IPS-18c (cell line): Measurements from ENCODE around the gene MKI67.
"Not testable (repeated sequence)": the region's sequence is repeated elsewhere in the genome, so short reads cannot be mapped to it uniquely, and the experiment has no call there.

ENCODE experiments used
- H3K4me3 ChIP-seq: 2 replicates; pipeline ENCODE4 v1.7.0; 2013; ENCODE audit warnings: low read depth, mild to moderate bottlenecking, low read length, moderate library complexity; ENCODE audit not compliant: insufficient read depth
- H3K9me3 ChIP-seq: one replicate; pipeline ENCODE4 v1.6.1; 2013; ENCODE audit warnings: mild to moderate bottlenecking, low read length, moderate library complexity; ENCODE audit not compliant: control insufficient read depth, insufficient read depth

MKI67 gene

GRCh38 chr10:128095027-128095752, 31.0 kb downstream of the MKI67 start:
- Histone ChIP-seq H3K4me3 (no peak overlapping the region), H3K9me3 (no peaks in the 10 kb centered on the region)

- H3K9me3 ChIP-seq, H3K4me3 ChIP-seq: not testable (repeated sequence)
Observed at GRCh38 chr10:128094596-128094995, 31.6 kb downstream of the MKI67 start.

GRCh38 chr10:128092454-128092853, 33.8 kb downstream of the MKI67 start:
- H3K9me3 ChIP-seq: no peaks in the 10 kb centered on the region
- H3K4me3 ChIP-seq: no peak overlapping the region

- no peak overlapping the region for H3K4me3 ChIP-seq
- no peaks in the 10 kb centered on the region for H3K9me3 ChIP-seq
Observed at GRCh38 chr10:128091636-128092210, 34.5 kb downstream of the MKI67 start.

- Histone ChIP-seq H3K4me3 (no peak overlapping the region), H3K9me3 (no peaks in the 10 kb centered on the region)
Observed at GRCh38 chr10:128087884-128088709, 38.1 kb downstream of the MKI67 start.

- H3K4me3 ChIP-seq: no peak overlapping the region
- H3K9me3 ChIP-seq: no peaks in the 10 kb centered on the region
Observed at GRCh38 chr10:128087146-128087883, 38.9 kb downstream of the MKI67 start.

- Histone ChIP-seq H3K9me3 (no peaks in the 10 kb centered on the region), H3K4me3 (no peak overlapping the region)
Observed at GRCh38 chr10:128086003-128086863, 40.0 kb downstream of the MKI67 start.

- Histone ChIP-seq H3K9me3 (no peaks in the 10 kb centered on the region), H3K4me3 (no peak overlapping the region)
Observed at GRCh38 chr10:128084991-128085390, 41.2 kb downstream of the MKI67 start.

GRCh38 chr10:128084364-128084763, 41.9 kb downstream of the MKI67 start:
- H3K4me3 ChIP-seq: no peak overlapping the region
- no peaks in the 10 kb centered on the region for H3K9me3 ChIP-seq

- H3K9me3 ChIP-seq: no peaks in the 10 kb centered on the region
- H3K4me3 ChIP-seq: no peak overlapping the region
Observed at GRCh38 chr10:128083191-128083895, 42.9 kb downstream of the MKI67 start.

GRCh38 chr10:128081720-128082119, 44.5 kb downstream of the MKI67 start:
- H3K9me3 ChIP-seq: no peaks in the 10 kb centered on the region
- no peak overlapping the region for H3K4me3 ChIP-seq

- Histone ChIP-seq H3K9me3 (no peaks in the 10 kb centered on the region), H3K4me3 (no peak overlapping the region)
Observed at GRCh38 chr10:128081222-128081621, 45.0 kb downstream of the MKI67 start.

- H3K4me3 ChIP-seq: no peak overlapping the region
- no peaks in the 10 kb centered on the region for H3K9me3 ChIP-seq
Observed at GRCh38 chr10:128080641-128081040, 45.6 kb downstream of the MKI67 start.

GRCh38 chr10:128080231-128080630, 46.0 kb downstream of the MKI67 start:
- H3K9me3 ChIP-seq: no peaks in the 10 kb centered on the region
- H3K4me3 ChIP-seq: no peak overlapping the region

GRCh38 chr10:128078136-128078969, 47.9 kb downstream of the MKI67 start:
- no peak overlapping the region for H3K4me3 ChIP-seq
- no peaks in the 10 kb centered on the region for H3K9me3 ChIP-seq
